HepG2 (cell line): ENCODE data around the gene ANKRD40CL. TPM values are rescaled to one million over a fixed set of nuclear protein-coding genes. Genes with fewer than 3 reads are reported as not detected.

Experiments used
- HNRNPH1 ChIP-seq: fragments of 200-400 bp; formaldehyde crosslinking; optimal IDR thresholded peaks from 2 replicates; pipeline ENCODE3; 2017; ENCODE audit warnings: mild to moderate bottlenecking, low read depth, low read length
- HOXA7 ChIP-seq: sonication (generic); formaldehyde crosslinking; IDR thresholded peaks from 2 replicates; pipeline ENCODE4 v1.8.1; 2022; ENCODE audit warnings: mild to moderate bottlenecking, missing genetic modification reagents, moderate library complexity
- IRF2 ChIP-seq: IDR thresholded peaks from 2 replicates; pipeline ENCODE4 v1.6.1; 2018; ENCODE audit warnings: missing genetic modification reagents, missing compliant biosample characterization
- KDM5B ChIP-seq: sonication (generic); formaldehyde crosslinking; IDR thresholded peaks from 2 replicates; pipeline ENCODE4 v1.4.0; 2020; ENCODE audit warnings: missing genetic modification reagents, mild to moderate bottlenecking, borderline replicate concordance
- LCORL ChIP-seq, 2 experiments: fragments of 450-650 bp in 1 of 2; sonication (generic) in 1 of 2; formaldehyde crosslinking in 1 of 2; IDR thresholded peaks; 2 replicates each; pipeline versions ENCODE4 v1.5.0 to v1.6.1; 2017 to 2020; ENCODE audit warnings: antibody characterized with exemption in 1 of 2, missing genetic modification reagents in 1 of 2
- MAFG ChIP-seq: sonication (generic); formaldehyde crosslinking; IDR thresholded peaks from 2 replicates; pipeline ENCODE4 v1.5.1; 2020; ENCODE audit warnings: mild to moderate bottlenecking, missing genetic modification reagents
- NFAT5 ChIP-seq: sonication (generic); formaldehyde crosslinking; IDR thresholded peaks from 2 replicates; pipeline ENCODE4 v1.4.0; 2020; ENCODE audit warnings: missing genetic modification reagents
- ZBTB8A ChIP-seq: sonication (generic); formaldehyde crosslinking; IDR thresholded peaks from 2 replicates; pipeline ENCODE4 v1.4.0; 2020; ENCODE audit warnings: mild to moderate bottlenecking, low read depth, missing genetic modification reagents, borderline replicate concordance
- ZNF10 ChIP-seq: sonication (generic); formaldehyde crosslinking; IDR thresholded peaks from 2 replicates; pipeline ENCODE4 v1.4.0; 2020; ENCODE audit warnings: mild to moderate bottlenecking, low read depth, missing genetic modification reagents, borderline replicate concordance
- ZNF12 ChIP-seq: sonication (generic); formaldehyde crosslinking; IDR thresholded peaks from 2 replicates; pipeline ENCODE4 v1.5.0; 2020; ENCODE audit warnings: missing genetic modification reagents
- ZNF367 ChIP-seq: sonication (generic); formaldehyde crosslinking; IDR thresholded peaks from 2 replicates; pipeline ENCODE4 v1.4.0; 2020; ENCODE audit warnings: missing genetic modification reagents, borderline replicate concordance
- ZNF383 ChIP-seq: sonication (generic); formaldehyde crosslinking; IDR thresholded peaks from 2 replicates; pipeline ENCODE4 v1.4.0; 2020; ENCODE audit warnings: missing genetic modification reagents, mild to moderate bottlenecking, borderline replicate concordance
- ZSCAN25 ChIP-seq: sonication (generic); formaldehyde crosslinking; IDR thresholded peaks from 2 replicates; pipeline ENCODE4 v1.8.0; 2022; ENCODE audit warnings: mild to moderate bottlenecking, missing genetic modification reagents
- polyA plus RNA-seq, 8 experiments: library from polyadenylated mRNA; depleted of rRNA in 3 of 8; stranded (reverse) in 7 of 8; unstranded in 1 of 8; fragments of >200 nt; fragmentation: Illumina TruSeq in 4 of 8; extraction: Trizol in 4 of 8; gene quantifications; 2 replicates each; pipeline versions ENCODE4 v1.2.1 to v1.2.3, GENCODE V29; 2011 to 2016; ENCODE audit warnings: low read depth in 4 of 8, missing spikeins in 1 of 8, mixed read lengths in 1 of 8; ENCODE audit not compliant: insufficient read depth in 1 of 8
- total RNA-seq, 5 experiments: library from RNA; depleted of rRNA; stranded (reverse); fragments of >200 nt; fragmentation: Illumina TruSeq; extraction: Trizol; gene quantifications; 2 replicates each; pipeline ENCODE4 v1.2.3, GENCODE V29; 2016; ENCODE audit warnings: low read depth in 1 of 5
- TF ChIP-seq, protein P1 (sequence below): IDR thresholded peaks from 2 replicates; pipeline ENCODE4 v1.6.1; 2012; ENCODE audit warnings: low read length, improper control_type of control experiment
- TF ChIP-seq, protein P2 (sequence below): sonication (generic); formaldehyde crosslinking; IDR thresholded peaks from 2 replicates; pipeline ENCODE4 v1.4.0; 2020; ENCODE audit warnings: mild to moderate bottlenecking, missing genetic modification reagents
- TF ChIP-seq, protein P3 (sequence below): sonication (generic); formaldehyde crosslinking; IDR thresholded peaks from 2 replicates; pipeline ENCODE4 v1.9.0; 2021; ENCODE audit warnings: missing genetic modification reagents, borderline replicate concordance
- TF ChIP-seq, protein P4 (sequence below): IDR thresholded peaks from 2 replicates; pipeline ENCODE4 v1.6.1; 2012; ENCODE audit warnings: inconsistent platforms

ANKRD40CL gene
- total and polyA plus RNA-seq, 2 of the 13 experiments (the other 11 are each of a cell fraction or from before 2014, with no cell fraction given), result 0.03 to 0.11 TPM

- no peak for TF ChIP-seq NFAT5 (CRISPR knock-in tag)
- TF ChIP-seq, protein P1, sequence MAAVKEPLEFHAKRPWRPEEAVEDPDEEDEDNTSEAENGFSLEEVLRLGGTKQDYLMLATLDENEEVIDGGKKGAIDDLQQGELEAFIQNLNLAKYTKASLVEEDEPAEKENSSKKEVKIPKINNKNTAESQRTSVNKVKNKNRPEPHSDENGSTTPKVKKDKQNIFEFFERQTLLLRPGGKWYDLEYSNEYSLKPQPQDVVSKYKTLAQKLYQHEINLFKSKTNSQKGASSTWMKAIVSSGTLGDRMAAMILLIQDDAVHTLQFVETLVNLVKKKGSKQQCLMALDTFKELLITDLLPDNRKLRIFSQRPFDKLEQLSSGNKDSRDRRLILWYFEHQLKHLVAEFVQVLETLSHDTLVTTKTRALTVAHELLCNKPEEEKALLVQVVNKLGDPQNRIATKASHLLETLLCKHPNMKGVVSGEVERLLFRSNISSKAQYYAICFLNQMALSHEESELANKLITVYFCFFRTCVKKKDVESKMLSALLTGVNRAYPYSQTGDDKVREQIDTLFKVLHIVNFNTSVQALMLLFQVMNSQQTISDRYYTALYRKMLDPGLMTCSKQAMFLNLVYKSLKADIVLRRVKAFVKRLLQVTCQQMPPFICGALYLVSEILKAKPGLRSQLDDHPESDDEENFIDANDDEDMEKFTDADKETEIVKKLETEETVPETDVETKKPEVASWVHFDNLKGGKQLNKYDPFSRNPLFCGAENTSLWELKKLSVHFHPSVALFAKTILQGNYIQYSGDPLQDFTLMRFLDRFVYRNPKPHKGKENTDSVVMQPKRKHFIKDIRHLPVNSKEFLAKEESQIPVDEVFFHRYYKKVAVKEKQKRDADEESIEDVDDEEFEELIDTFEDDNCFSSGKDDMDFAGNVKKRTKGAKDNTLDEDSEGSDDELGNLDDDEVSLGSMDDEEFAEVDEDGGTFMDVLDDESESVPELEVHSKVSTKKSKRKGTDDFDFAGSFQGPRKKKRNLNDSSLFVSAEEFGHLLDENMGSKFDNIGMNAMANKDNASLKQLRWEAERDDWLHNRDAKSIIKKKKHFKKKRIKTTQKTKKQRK, result no peak
- TF ChIP-seq, protein P2, sequence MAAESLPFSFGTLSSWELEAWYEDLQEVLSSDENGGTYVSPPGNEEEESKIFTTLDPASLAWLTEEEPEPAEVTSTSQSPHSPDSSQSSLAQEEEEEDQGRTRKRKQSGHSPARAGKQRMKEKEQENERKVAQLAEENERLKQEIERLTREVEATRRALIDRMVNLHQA (CRISPR knock-in tag), result no peak
- no peak for TF ChIP-seq HNRNPH1
- no peak for TF ChIP-seq ZNF383 (CRISPR knock-in tag)
- no peak for TF ChIP-seq ZNF10 (CRISPR knock-in tag)
- no peak for TF ChIP-seq MAFG (CRISPR knock-in tag)
- no peak for TF ChIP-seq IRF2
- TF ChIP-seq, protein P3, sequence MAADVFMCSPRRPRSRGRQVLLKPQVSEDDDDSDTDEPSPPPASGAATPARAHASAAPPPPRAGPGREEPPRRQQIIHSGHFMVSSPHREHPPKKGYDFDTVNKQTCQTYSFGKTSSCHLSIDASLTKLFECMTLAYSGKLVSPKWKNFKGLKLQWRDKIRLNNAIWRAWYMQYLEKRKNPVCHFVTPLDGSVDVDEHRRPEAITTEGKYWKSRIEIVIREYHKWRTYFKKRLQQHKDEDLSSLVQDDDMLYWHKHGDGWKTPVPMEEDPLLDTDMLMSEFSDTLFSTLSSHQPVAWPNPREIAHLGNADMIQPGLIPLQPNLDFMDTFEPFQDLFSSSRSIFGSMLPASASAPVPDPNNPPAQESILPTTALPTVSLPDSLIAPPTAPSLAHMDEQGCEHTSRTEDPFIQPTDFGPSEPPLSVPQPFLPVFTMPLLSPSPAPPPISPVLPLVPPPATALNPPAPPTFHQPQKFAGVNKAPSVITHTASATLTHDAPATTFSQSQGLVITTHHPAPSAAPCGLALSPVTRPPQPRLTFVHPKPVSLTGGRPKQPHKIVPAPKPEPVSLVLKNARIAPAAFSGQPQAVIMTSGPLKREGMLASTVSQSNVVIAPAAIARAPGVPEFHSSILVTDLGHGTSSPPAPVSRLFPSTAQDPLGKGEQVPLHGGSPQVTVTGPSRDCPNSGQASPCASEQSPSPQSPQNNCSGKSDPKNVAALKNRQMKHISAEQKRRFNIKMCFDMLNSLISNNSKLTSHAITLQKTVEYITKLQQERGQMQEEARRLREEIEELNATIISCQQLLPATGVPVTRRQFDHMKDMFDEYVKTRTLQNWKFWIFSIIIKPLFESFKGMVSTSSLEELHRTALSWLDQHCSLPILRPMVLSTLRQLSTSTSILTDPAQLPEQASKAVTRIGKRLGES (CRISPR knock-in tag), result no peak
- no peak for TF ChIP-seq HOXA7 (CRISPR knock-in tag)
- TF ChIP-seq LCORL (IDR thresholded peaks at IDR 0.05), result no peak
- TF ChIP-seq LCORL (CRISPR knock-in tag; IDR thresholded peaks at IDR 0.05), result no peak
- TF ChIP-seq ZSCAN25 (CRISPR knock-in tag), result no peak
- no peak for TF ChIP-seq ZBTB8A (CRISPR knock-in tag)
- TF ChIP-seq, protein P4, sequence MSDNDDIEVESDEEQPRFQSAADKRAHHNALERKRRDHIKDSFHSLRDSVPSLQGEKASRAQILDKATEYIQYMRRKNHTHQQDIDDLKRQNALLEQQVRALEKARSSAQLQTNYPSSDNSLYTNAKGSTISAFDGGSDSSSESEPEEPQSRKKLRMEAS, result peak; percentile 15; the same call in 1 of the 2 replicates
- no peak for TF ChIP-seq ZNF367 (CRISPR knock-in tag)
- no peak for TF ChIP-seq ZNF12 (CRISPR knock-in tag)
- peak; percentile 47; the same call in 1 of the 2 replicates for TF ChIP-seq KDM5B (CRISPR knock-in tag)
These were observed 1.7 kb downstream of the ANKRD40CL start (continued) for GRCh38 chr17:50765454-50766221.
